Gastroesophageal sphincter (tissue), 3 donors: ENCODE results near the gene EFTUD2.

ENCODE experiments used
- EP300 ChIP-seq: sonication (generic); formaldehyde crosslinking; IDR thresholded peaks from one replicate; pipeline ENCODE4 v1.6.1; 2017; ENCODE audit warnings: antibody characterized with exemption, mild to moderate bottlenecking
- POLR2A ChIP-seq, 2 donors: fragments of 450-650 bp; IDR thresholded peaks; one replicate each; pipeline ENCODE4 v1.6.1; 2017; ENCODE audit warnings: antibody characterized with exemption in 2 of 2, mild to moderate bottlenecking in 2 of 2, moderate library complexity in 1 of 2
- POLR2AphosphoS5 ChIP-seq: sonication (generic); formaldehyde crosslinking; IDR thresholded peaks from one replicate; pipeline ENCODE4 v1.6.1; 2017; ENCODE audit warnings: antibody characterized with exemption
- TF ChIP-seq, protein P1 (sequence below), 4 experiments: fragments of 200-600 bp in 2 of 4; fragments of 450-650 bp in 2 of 4; sonication (generic) in 1 of 4; IDR thresholded peaks; one replicate each; pipeline ENCODE4 v1.5.1; 2017 to 2019; ENCODE audit warnings: antibody characterized with exemption in 4 of 4, mild to moderate bottlenecking in 2 of 4, moderate library complexity in 2 of 4

DNA sequence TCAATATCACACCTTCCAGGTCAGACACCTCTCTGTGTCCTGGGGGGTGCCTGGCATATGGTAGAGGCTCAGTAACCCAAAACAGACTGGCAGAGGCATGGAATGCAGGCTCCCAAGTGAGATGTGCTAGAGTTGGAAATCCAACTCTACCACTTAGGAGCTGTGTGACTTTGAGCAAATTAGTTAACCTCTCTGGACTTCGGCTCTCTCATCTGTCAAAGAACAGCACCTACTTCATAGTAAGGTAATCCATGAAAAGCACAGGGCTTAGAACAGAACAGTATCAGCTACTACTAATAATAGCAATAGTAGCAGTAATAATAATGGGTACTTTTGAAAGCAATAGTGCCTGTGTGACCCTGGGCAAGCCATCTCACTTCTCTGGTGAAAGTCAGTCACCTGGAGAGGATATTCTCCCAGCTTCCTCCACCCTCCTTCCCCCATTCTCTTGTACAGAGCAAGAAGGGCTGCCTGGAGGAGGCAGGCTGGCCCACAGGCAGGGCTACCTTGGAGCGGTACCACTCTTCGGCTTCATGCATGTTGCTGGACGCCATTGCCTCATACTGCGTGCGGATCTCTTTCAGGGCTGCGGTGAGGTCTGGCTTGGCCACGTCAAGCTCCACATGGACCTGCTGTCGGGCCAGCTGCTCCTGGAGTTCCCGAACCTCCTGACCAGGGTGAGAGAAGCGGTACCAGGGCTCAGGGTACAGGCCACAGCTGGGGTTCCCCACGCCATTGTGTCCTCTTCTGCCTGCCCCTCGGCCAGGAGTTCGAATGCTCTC is 13.7 kb upstream of the EFTUD2 start:
- TF ChIP-seq, protein P1, sequence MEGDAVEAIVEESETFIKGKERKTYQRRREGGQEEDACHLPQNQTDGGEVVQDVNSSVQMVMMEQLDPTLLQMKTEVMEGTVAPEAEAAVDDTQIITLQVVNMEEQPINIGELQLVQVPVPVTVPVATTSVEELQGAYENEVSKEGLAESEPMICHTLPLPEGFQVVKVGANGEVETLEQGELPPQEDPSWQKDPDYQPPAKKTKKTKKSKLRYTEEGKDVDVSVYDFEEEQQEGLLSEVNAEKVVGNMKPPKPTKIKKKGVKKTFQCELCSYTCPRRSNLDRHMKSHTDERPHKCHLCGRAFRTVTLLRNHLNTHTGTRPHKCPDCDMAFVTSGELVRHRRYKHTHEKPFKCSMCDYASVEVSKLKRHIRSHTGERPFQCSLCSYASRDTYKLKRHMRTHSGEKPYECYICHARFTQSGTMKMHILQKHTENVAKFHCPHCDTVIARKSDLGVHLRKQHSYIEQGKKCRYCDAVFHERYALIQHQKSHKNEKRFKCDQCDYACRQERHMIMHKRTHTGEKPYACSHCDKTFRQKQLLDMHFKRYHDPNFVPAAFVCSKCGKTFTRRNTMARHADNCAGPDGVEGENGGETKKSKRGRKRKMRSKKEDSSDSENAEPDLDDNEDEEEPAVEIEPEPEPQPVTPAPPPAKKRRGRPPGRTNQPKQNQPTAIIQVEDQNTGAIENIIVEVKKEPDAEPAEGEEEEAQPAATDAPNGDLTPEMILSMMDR (IDR thresholded peaks at IDR 0.05), result no peak
- TF ChIP-seq POLR2A (IDR thresholded peaks at IDR 0.05) (no peak), POLR2AphosphoS5 (no peak), EP300 (no peak)
